Amniotic stem cell (primary cell): ENCODE measurements around the gene SLC39A7.
"Not testable (repeated sequence)": the region's sequence is repeated elsewhere in the genome, so short reads cannot be mapped to it uniquely, and the experiment has no call there.

Experiments used
- DNase-seq: peaks from one replicate; lab custom pipeline; 2025; lab: John Stamatoyannopoulos, UW

SLC39A7 gene

GRCh38 chr6:33205191-33206026 lies 4.7 kb downstream of the SLC39A7 start:
- DNase-seq, result no peak

DNA sequence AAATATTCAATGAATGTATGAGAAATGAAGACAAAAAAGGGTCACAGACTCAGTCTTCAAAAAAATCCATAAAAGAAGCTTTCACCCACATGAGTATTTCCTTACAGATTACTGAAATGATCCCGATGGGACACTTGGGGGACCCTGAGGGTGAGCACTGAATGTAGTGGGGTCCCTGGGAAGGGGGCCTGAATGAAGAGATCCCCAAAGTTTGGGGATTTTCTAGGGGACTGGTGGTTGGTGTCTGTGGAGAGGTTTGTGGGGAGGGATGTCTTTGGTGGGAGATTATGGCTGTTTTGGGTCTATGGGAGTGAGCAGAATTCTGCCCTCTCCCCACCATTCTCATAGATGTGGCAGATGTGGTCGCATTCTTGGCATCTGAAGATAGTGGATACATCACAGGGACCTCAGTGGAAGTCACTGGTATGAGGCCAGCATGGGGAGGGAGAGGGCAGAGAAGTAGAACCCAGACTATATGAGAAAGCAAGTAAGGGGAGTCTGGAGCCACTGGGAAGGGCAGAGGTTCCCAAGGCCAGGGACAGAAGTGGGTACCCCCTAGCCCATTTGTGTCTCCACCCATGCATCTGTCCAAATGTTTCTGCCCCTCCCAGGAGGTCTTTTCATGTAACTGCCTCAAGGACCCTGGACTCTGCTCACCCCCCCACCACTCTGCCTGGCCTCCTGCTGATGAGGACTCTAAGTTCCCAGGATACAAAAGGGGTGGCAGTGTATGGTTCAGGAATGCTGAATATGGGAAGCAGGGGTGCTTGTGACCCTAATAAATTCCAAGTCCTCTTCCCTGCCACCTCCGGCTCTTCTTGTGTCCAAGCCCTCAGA lies 5.6 kb downstream of the SLC39A7 start:
- DNase-seq, result no peak

- no peak for DNase-seq
Measured at GRCh38 chr6:33206864-33207551, 6.3 kb downstream of the SLC39A7 start.

GRCh38 chr6:33207552-33208090 lies 7.0 kb downstream of the SLC39A7 start:
- DNase-seq, result peak; percentile 36

GRCh38 chr6:33208091-33208967 lies 7.7 kb downstream of the SLC39A7 start, which contains the start of gene RING1:
Gene RING1 (plus strand): TSS chr6:33208500. CDS start chr6:33208823, 323 bp downstream.
- DNase-seq, result peak; percentile 46

DNA sequence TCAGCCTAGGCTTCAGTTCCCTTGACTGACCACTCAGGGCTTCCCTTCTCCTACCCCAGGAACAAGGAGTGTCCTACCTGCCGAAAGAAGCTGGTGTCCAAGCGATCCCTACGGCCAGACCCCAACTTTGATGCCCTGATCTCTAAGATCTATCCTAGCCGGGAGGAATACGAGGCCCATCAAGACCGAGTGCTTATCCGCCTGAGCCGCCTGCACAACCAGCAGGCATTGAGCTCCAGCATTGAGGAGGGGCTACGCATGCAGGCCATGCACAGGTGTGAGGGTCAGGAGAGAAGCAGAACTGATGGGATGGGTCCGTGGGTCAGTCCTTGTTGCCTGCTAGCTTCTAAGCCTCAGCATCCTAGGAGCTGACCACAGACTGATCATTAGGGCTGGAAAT lies 9.2 kb downstream of the SLC39A7 start:
- no peak for DNase-seq

- no peak for DNase-seq
Measured at GRCh38 chr6:33211136-33211535, 10.5 kb downstream of the SLC39A7 start.

DNA sequence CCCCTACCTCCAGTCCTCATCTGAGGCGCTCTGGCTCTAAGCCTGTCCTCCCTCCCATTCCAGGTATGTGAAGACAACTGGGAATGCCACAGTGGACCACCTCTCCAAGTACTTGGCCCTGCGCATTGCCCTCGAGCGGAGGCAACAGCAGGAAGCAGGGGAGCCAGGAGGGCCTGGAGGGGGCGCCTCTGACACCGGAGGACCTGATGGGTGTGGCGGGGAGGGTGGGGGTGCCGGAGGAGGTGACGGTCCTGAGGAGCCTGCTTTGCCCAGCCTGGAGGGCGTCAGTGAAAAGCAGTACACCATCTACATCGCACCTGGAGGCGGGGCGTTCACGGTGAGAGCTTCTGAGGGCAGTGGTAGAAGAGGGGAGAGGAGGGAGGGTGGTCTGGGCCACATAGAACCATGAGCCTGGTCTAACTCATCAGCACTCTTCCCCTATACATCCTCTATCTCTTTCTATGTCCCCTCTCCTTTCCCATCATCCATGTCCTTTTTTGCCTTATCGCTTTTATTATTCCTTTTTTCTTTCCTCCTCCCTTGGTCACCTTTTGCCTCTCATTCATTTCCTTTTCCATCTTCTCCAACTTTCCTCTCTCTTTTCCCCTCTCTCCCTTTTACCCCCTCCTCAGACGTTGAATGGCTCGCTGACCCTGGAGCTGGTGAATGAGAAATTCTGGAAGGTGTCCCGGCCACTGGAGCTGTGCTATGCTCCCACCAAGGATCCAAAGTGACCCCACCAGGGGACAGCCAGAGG lies 11.2 kb downstream of the SLC39A7 start:
- no peak for DNase-seq

DNA sequence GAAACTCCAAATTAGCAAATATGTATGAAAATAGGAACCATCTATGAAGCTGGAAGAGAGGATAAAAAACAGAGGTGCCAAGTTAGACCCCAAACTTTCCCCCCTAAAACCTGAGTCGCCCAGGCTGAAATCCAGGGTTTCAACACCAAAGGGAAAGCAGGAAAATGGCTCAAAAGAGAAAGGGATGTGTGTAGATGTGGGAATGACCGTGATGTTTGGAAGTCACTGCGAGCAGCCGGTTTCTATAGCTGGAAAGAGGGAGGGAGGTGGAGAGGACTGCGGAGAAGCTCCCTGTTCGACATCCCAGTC lies 12.1 kb downstream of the SLC39A7 start:
- DNase-seq, result no peak

DNA sequence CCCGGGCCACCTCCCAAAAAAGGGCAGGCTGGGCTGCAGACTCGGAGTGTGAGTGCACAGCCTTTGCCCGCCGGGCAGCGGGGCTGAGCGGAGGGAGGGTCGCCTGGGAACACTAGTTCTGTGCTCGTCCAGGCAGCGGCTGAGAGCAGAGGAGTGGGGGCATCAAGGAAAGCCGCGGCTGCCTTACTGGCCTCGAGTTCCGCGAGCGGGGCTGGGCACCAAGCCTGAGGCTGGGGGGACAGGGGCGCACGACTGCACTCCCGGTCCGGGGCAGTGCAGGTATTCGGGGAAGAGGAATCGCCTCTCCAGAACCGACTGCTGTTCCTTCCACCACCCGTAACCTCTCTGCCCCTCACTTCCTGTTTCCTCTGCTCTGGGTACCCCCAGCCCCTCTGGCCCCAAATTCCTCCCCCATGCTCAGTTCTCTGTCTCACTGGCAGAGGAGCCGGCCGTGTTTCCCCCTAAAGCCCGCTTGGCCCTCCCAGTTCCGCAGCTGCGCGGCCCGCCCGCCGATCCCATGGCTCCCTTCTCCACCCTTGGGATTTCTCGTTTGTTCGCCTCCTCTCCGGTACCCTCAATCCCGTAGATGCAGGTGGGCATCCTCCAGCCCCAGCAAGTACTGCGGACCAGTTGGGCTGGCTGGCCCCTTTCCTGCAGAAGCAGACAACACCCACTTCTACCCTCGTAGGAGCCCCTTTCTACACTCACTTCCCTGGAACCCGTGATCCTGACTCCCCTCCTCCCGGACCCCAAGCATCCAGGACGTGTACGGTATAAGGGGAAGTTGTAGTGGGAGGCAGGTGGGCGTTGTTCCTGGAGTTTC lies 12.7 kb downstream of the SLC39A7 start:
- DNase-seq, result no peak

- no peak for DNase-seq
Measured at GRCh38 chr6:33213989-33214335, 13.3 kb downstream of the SLC39A7 start.

DNA sequence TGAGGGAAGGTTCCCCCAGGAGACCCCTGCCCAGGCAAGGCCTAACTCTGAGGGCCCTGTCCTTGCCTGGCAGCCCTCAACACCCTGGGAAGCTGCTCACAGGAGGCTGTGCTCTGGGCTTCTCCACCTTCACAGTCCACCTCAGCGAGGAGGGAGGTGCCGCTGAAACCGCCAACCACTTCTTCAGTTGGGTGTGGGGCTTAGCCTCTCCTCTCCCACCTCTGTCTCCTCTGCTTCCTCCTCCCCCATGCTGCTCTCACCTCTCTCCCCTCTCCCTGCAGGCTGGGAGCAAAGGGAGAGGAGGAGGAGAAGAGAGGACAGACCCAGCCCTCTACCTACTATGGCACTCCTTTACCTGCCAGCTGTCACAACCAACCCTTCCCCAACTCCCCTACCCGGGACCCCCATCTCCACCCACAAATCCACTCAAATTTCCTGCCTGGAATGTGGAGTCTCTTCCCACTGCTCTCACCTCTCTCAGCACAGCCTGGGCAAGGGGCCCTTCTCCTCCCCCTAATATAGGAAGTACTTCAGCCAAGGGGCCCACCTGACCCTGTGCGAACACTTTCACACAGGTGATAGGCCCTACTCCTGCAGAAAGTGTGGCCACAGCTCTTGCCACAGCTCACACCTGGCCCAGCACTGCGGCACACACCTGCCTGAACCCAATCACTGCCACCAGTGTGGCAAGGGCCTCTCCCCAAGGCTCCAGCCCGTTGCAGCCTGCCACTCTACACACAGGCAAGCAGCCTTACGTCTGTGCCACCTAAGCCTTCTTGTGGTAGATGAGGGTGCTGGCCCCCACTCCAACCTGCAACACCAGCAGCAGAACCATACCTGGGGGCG lies 14.8 kb downstream of the SLC39A7 start:
- no peak for DNase-seq

DNA sequence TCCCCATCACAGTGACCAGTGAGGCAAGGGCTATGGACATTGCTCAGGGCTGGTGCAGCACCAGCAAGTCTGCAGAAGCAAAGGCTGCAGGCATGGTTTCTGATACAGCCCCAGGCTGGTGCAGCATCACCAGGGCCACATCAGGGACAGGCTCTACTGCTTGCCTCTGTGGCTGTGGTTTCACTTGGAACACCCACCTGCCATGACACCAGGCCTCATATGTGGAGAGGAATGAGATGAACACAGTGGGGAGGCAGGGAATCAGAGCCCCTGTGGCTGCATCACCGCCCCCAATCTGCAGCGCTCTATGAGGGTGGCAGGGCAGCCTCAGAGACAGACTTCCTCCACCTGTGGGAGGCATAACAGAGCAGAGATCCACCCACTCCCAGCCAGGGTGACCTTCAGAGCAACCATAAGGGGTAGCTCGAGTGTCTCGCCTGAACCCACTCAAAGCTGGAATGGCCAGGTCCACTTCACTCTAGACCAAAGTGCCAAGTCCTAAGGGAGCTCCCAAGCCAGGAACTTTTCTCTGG lies 15.5 kb downstream of the SLC39A7 start:
- DNase-seq, result no peak

DNA sequence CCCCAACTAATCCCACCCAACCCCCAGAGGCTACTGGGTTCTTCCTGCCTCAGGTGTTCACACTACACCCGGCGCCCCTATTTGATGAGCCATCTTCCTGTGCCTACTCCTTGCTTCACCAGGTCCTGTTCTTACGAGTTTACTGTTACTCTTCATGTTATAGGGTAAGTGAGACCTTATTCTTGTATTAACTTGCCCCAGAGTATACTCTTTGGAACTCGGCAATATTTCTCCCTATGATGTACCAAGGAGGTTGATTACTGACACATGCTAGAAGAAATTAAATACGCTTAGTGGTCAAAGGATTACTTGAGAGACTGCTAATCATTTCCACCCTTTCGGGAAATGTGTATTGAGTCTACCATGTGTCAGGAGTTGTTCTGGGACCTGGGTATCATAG lies 16.6 kb downstream of the SLC39A7 start:
- DNase-seq, result no peak

DNA sequence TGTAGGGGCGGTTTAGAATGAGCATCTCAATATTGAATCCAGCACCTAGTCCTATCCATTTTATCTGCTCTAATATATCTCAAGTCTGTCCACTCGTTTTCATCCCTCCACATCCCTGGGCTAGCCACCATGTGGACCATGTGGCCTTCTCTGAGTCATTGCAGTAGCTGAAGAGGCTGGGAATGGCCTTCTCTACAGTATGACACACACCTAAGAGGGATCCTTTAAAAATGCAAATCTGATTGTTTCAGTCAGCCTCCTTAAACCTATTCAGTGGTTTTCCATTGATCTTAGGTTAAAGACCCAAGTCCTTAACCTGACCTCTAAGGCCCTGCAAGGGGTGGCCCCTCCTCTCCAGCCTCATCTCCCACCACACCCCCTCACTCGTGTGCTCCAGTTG lies 17.0 kb downstream of the SLC39A7 start:
- DNase-seq, result no peak

- not testable (repeated sequence) for DNase-seq
Measured at GRCh38 chr6:33226503-33227120, 25.9 kb downstream of the SLC39A7 start.

- DNase-seq, result no peak
Measured at GRCh38 chr6:33235221-33235634, 34.6 kb downstream of the SLC39A7 start.

GRCh38 chr6:33236328-33236727 lies 35.7 kb downstream of the SLC39A7 start:
- no peak for DNase-seq
